ENCODE data around the gene FGD1. TPM values are rescaled to one million over a fixed set of nuclear protein-coding genes. Genes with fewer than 3 reads are reported as not detected.

FGD1 gene
- total and polyA plus RNA-seq, 2 experiments from 2014 or later, result 28.8 to 30.0 TPM

DNA sequence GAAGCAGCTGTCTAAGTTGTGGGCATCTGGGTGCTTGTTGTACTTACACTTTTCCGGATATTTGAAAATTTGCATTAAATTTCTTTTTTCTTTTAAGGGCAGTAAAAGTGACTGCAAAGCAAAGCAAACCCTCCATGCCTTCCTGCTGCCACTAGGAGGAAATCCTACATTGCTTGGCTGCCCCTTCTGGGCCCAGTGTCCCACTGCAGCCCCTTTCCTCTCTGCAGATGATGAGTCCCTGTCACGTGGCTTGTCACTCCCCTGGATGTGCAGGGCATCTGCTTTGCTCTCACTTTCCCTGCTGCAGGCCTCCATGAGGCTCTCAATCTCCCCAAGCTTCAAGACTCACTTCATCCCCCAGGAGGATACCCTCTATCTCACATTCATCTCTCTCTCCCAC is 43.1 kb downstream of the FGD1 start:
- H3K4me3 ChIP-seq, result no peak overlapping the region
- peak; percentile 21 for TF ChIP-seq CTCF (IDR thresholded peaks at IDR 0.05; ENCODE audit: low read depth, low read length)
- no peaks in the 10 kb centered on the region for H3K4me1 ChIP-seq (ENCODE audit: low read depth)
- H3K9me3 ChIP-seq (ENCODE audit: low read depth), result no peaks in the 10 kb centered on the region
- no peak overlapping the region for H3K27ac ChIP-seq
- H3K27me3 ChIP-seq, result no peaks in the 10 kb centered on the region
- peaks cover 4% of the 10 kb centered on the region for H3K36me3 ChIP-seq
- DNase-seq (ENCODE audit: low read depth in 1 of 2, low spot score in 1 of 2), result peak; percentile 12 to 16

GRCh38 chrX:54449929-54450328 is 46.1 kb downstream of the FGD1 start:
- H3K27me3 ChIP-seq, result no peaks in the 10 kb centered on the region
- peaks cover 4% of the 10 kb centered on the region for H3K36me3 ChIP-seq
- H3K27ac ChIP-seq, result no peak overlapping the region
- TF ChIP-seq CTCF (IDR thresholded peaks at IDR 0.05; ENCODE audit: low read depth, low read length), result no peak
- H3K4me1 ChIP-seq (ENCODE audit: low read depth), result no peaks in the 10 kb centered on the region
- no peak overlapping the region for H3K4me3 ChIP-seq
- no peak for DNase-seq (ENCODE audit: low read depth in 1 of 2, low spot score in 1 of 2)
- H3K9me3 ChIP-seq (ENCODE audit: low read depth), result no peaks in the 10 kb centered on the region

DNA sequence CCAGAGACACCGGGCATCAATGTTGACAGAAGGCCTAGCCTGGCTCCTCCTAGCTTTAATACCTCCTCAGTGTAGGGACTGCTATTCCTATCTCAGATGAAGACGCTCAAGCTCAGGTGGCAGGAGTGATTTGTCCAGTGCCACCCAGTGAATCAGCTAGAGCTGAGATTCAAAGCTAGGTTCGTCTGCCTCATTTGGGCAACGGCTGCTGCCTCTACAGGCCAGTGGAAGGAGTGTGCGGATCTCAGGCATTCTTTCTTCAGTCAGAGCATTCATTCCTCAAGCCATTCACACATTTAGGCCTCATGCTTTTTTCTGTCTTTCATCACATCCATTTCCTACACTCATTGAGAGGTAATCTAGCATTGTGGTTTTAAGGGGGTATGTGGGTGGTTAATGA is 48.6 kb downstream of the FGD1 start:
- Histone ChIP-seq H3K4me3 (no peak overlapping the region), H3K27ac (no peak overlapping the region), H3K9me3 (ENCODE audit: low read depth) (no peaks in the 10 kb centered on the region), H3K36me3 (peaks cover 4% of the 10 kb centered on the region), H3K4me1 (ENCODE audit: low read depth) (no peaks in the 10 kb centered on the region), H3K27me3 (no peaks in the 10 kb centered on the region)
- peak; percentile 26 for TF ChIP-seq CTCF (IDR thresholded peaks at IDR 0.05; ENCODE audit: low read depth, low read length)
- peak; percentile 5 to 23 for DNase-seq (ENCODE audit: low read depth in 1 of 2, low spot score in 1 of 2)

GRCh38 chrX:54446084-54446483 is 50.0 kb downstream of the FGD1 start:
- Histone ChIP-seq H3K36me3 (peaks cover 4% of the 10 kb centered on the region), H3K4me3 (no peak overlapping the region), H3K27ac (no peak overlapping the region), H3K9me3 (ENCODE audit: low read depth) (no peaks in the 10 kb centered on the region), H3K4me1 (ENCODE audit: low read depth) (peaks cover 3% of the 10 kb centered on the region), H3K27me3 (no peaks in the 10 kb centered on the region)
- no peak for DNase-seq (ENCODE audit: low read depth in 1 of 2, low spot score in 1 of 2)
- TF ChIP-seq CTCF (IDR thresholded peaks at IDR 0.05; ENCODE audit: low read depth, low read length), result no peak

DNA sequence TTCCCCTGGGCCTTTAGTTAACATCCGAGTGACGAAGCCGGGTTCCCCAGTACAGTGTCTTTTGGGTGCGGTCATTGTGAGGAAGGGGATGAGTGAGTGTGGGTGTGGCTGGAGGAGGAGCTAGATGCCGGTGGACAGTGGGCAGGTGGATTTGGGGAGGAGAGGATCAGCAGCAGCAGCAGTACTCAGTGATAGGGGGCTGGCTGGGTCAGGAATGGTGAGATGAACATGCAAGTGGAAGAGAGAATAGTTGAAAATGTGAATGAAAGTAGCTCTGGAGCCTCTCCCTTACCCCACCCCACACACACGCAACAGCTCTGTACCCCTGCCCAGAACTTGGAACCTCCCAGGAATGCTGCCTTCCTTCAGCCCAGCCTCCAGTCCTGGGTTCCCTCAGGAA is 51.3 kb downstream of the FGD1 start:
- no peak for TF ChIP-seq CTCF (IDR thresholded peaks at IDR 0.05; ENCODE audit: low read depth, low read length)
- Histone ChIP-seq H3K27ac (no peak overlapping the region), H3K4me3 (no peak overlapping the region), H3K27me3 (no peaks in the 10 kb centered on the region), H3K4me1 (ENCODE audit: low read depth) (peaks cover 3% of the 10 kb centered on the region), H3K9me3 (ENCODE audit: low read depth) (no peaks in the 10 kb centered on the region), H3K36me3 (peaks cover 4% of the 10 kb centered on the region)
- no peak for DNase-seq (ENCODE audit: low read depth in 1 of 2, low spot score in 1 of 2)

GRCh38 chrX:54442790-54443189 is 53.2 kb downstream of the FGD1 start:
- Histone ChIP-seq H3K36me3 (no peaks in the 10 kb centered on the region), H3K4me1 (ENCODE audit: low read depth) (peaks cover 3% of the 10 kb centered on the region), H3K27ac (no peak overlapping the region), H3K4me3 (no peak overlapping the region), H3K9me3 (ENCODE audit: low read depth) (no peaks in the 10 kb centered on the region), H3K27me3 (no peaks in the 10 kb centered on the region)
- TF ChIP-seq CTCF (IDR thresholded peaks at IDR 0.05; ENCODE audit: low read depth, low read length), result no peak
- no peak for DNase-seq (ENCODE audit: low read depth in 1 of 2, low spot score in 1 of 2)
